HCT116 (cell line): ENCODE results near the gene CDH23. TPM values are rescaled to one million over a fixed set of nuclear protein-coding genes. Genes with fewer than 3 reads are reported as not detected.

Experiments
- ATAC-seq: fragments of 200-7000 bp; cut with Tn5 transposase; 2 replicates; pipeline ENCODE4 v1.9.1; 2020; ENCODE audit warnings: mild to moderate bottlenecking, moderate library complexity
- BruUV-seq: library from RNA; stranded (reverse); fragments of 400-500 nt; replicated peaks from 2 replicates; lab custom pipeline; 2021; lab: Mats Ljungman, UMichigan
- CTCF ChIA-PET: fragments of 300-600 bp; sonication (Branson Sonifier 250); formaldehyde crosslinking; loops from one replicate; lab custom pipeline; 2021; ENCODE audit warnings: antibody characterized with exemption; lab: Charles Lee
- POLR2A ChIA-PET: fragments of 300-600, 350-600 bp; sonication (Branson Sonifier 250); formaldehyde crosslinking; loops from one replicate; lab custom pipeline; 2021; ENCODE audit warnings: antibody characterized with exemption; lab: Charles Lee
- RAD21 ChIA-PET, 2 experiments: fragments of 300-600 bp; sonication (Branson Sonifier 250); formaldehyde crosslinking; loops; one replicate each; lab custom pipeline; 2023; ENCODE audit warnings: low total read pairs in 2 of 2; ENCODE audit not compliant: uncharacterized antibody in 2 of 2, unreplicated experiment in 2 of 2, low non-redundant PET in 1 of 2; lab: Charles Lee
- DNase-seq: peaks from one replicate; pipeline ENCODE4 v3.0.0-alpha.2; 2010; ENCODE audit warnings: low read depth, low spot score
- H2AFZ ChIP-seq: fragments of 200-600 bp; shearing (Covaris generic), sonication (generic); 2 replicates; pipeline ENCODE4 v1.6.1; 2017; ENCODE audit warnings: low read depth, mixed run types, mixed read lengths, antibody characterized with exemption, low read length; ENCODE audit not compliant: poor library complexity, severe bottlenecking
- H3K27ac ChIP-seq: 2 replicates; pipeline ENCODE4 v1.5.1; 2012; ENCODE audit warnings: low read depth, low read length
- H3K27me3 ChIP-seq: fragments of 200-600 bp; sonication (generic); 2 replicates; pipeline ENCODE4 v1.6.1; 2016; ENCODE audit warnings: mixed run types, low read length, mixed read lengths; ENCODE audit not compliant: insufficient read depth
- H3K36me3 ChIP-seq, 2 experiments: fragments of 200-500 bp in 1 of 2; fragments of 200-600 bp in 1 of 2; sonication (Bioruptor generic) in 1 of 2; sonication (generic) in 1 of 2; 2 replicates each; pipeline versions ENCODE4 v1.5.1 to v1.6.1; 2014 to 2016; ENCODE audit warnings: low read length in 2 of 2, inconsistent platforms in 1 of 2, mixed read lengths in 1 of 2, mixed run types in 1 of 2; ENCODE audit not compliant: insufficient read depth in 2 of 2, control insufficient read depth in 1 of 2
- H3K4me1 ChIP-seq, 2 experiments: fragments of 200-600 bp in 1 of 2; sonication (generic) in 1 of 2; 2 replicates each; pipeline versions ENCODE4 v1.5.1 to v1.6.1; 2012 to 2017; ENCODE audit warnings: low read length in 2 of 2, inconsistent platforms in 1 of 2, mild to moderate bottlenecking in 1 of 2, mixed read lengths in 1 of 2, mixed run types in 1 of 2, moderate library complexity in 1 of 2; ENCODE audit not compliant: insufficient read depth in 2 of 2, control insufficient read depth in 1 of 2
- H3K4me2 ChIP-seq: fragments of 200-600 bp; sonication (generic); 2 replicates; pipeline ENCODE4 v1.6.1; 2017; ENCODE audit warnings: mixed run types, low read length, mixed read lengths
- H3K4me3 ChIP-seq, 2 experiments: fragments of 200-600 bp in 1 of 2; sonication (generic) in 1 of 2; replicated peaks in 1 of 2; 2 replicates each; pipeline ENCODE4 v1.5.1; 2011 to 2016; ENCODE audit warnings: low read length in 2 of 2, control low read depth in 1 of 2, low read depth in 1 of 2, mild to moderate bottlenecking in 1 of 2, mixed read lengths in 1 of 2, mixed run types in 1 of 2
- H3K79me2 ChIP-seq: fragments of 200-600 bp; sonication (generic); 2 replicates; pipeline ENCODE4 v1.6.1; 2017; ENCODE audit warnings: mild to moderate bottlenecking, mixed run types, low read length, moderate library complexity, mixed read lengths; ENCODE audit not compliant: insufficient read depth
- H3K9ac ChIP-seq: fragments of 200-600 bp; sonication (generic); 2 replicates; pipeline ENCODE4 v1.6.1; 2016; ENCODE audit warnings: low read length, mixed read lengths
- H3K9me2 ChIP-seq: fragments of 200-600 bp; sonication (generic), shearing (Covaris generic); 2 replicates; pipeline ENCODE4 v1.6.1; 2017; ENCODE audit warnings: mixed run types, mild to moderate bottlenecking, moderate library complexity; ENCODE audit not compliant: insufficient read depth
- H3K9me3 ChIP-seq, 2 experiments: fragments of 200-500 bp in 1 of 2; fragments of 200-600 bp in 1 of 2; sonication (Bioruptor generic) in 1 of 2; sonication (generic) in 1 of 2; 2 replicates each; pipeline ENCODE4 v1.6.1; 2014 to 2017; ENCODE audit warnings: low read length in 2 of 2, mixed read lengths in 2 of 2, inconsistent platforms in 1 of 2, low read depth in 1 of 2, mild to moderate bottlenecking in 1 of 2, mixed run types in 1 of 2, moderate library complexity in 1 of 2; ENCODE audit not compliant: control insufficient read depth in 1 of 2, insufficient read depth in 1 of 2
- H4K20me1 ChIP-seq: fragments of 200-600 bp; sonication (generic), shearing (Covaris generic); 2 replicates; pipeline ENCODE4 v1.6.1; 2017; ENCODE audit warnings: mixed run types, mild to moderate bottlenecking, moderate library complexity; ENCODE audit not compliant: insufficient read depth
- EZH2 ChIP-seq: fragments of 200-600 bp; sonication (generic); IDR thresholded peaks from 2 replicates; pipeline ENCODE4 v1.6.1; 2017; ENCODE audit warnings: antibody characterized with exemption, mixed run types
- EZH2phosphoT487 ChIP-seq: fragments of 200-600 bp; IDR thresholded peaks from 2 replicates; pipeline ENCODE4 v1.6.1; 2018; ENCODE audit warnings: antibody characterized with exemption, borderline replicate concordance
- SIN3A ChIP-seq: IDR thresholded peaks from 2 replicates; pipeline ENCODE4 v1.6.1; 2012; ENCODE audit warnings: low read depth
- SP1 ChIP-seq: IDR thresholded peaks from 2 replicates; pipeline ENCODE4 v1.6.1; 2012; ENCODE audit warnings: low read depth
- YY1 ChIP-seq: IDR thresholded peaks from 2 replicates; pipeline ENCODE4 v1.6.1; 2011; ENCODE audit warnings: low read length, low read depth, moderate library complexity, mild to moderate bottlenecking; ENCODE audit not compliant: insufficient replicate concordance; ENCODE audit errors: extremely low read depth
- ZFX ChIP-seq: fragments of 450-650 bp; IDR thresholded peaks from 2 replicates; pipeline ENCODE4 v1.6.1; 2017
- ZNF274 ChIP-seq: fragments of 200-500 bp; sonication (Bioruptor generic); IDR thresholded peaks from 2 replicates; pipeline ENCODE4 v1.6.1; 2014; ENCODE audit warnings: mild to moderate bottlenecking, low read depth, low read length, inconsistent platforms
- intact Hi-C: fragments of 100-400 bp; cut with micrococcal nuclease; formaldehyde crosslinking; loops from 2 replicates; pipeline ENCODE4 v1.10.0; 2022
- total RNA-seq: library from RNA; stranded (reverse); gene quantifications from one replicate; pipeline ENCODE4 v1.2.1, GENCODE V29; 2021; ENCODE audit not compliant: unreplicated experiment
- TF ChIP-seq, protein P1 (sequence below): IDR thresholded peaks from 2 replicates; pipeline ENCODE4 v1.6.1; 2012; ENCODE audit warnings: low read depth
- TF ChIP-seq, protein P2 (sequence below): IDR thresholded peaks from 2 replicates; pipeline ENCODE4 v1.6.1; 2012
- TF ChIP-seq, protein P3 (sequence below): IDR thresholded peaks from 2 replicates; pipeline ENCODE4 v1.6.1; 2011; ENCODE audit warnings: mild to moderate bottlenecking, low read length, moderate library complexity; ENCODE audit not compliant: insufficient replicate concordance; ENCODE audit errors: extremely low read depth

CDH23 gene
- total RNA-seq, 1 experiment from 2014 or later: not detected

DNA sequence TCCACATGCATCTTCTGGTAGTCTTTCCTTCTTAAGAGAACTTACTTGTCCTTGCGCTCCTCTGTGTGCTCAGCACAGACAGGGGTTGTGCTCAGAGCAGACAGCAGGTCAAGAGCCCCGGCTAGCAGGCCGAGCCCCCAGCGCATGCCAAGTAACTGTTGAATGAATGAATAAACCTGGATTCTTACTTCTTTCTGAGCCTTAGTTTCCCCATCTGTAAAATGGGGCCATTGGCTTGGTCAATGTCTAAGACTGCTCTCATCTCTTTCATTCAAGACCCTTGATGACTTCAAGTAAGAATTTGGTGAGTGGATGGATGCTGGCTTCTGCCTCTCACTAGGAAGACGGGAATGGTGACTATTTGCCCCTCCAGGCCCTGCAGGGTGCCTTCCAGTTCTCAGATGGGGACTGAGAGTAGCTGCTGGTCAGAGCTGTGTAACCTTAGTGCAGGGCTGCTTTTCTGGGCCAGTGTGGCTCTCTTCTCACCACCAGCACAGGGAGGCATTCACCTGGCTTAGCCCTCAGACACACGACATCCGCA lies 78.1 kb downstream of the CDH23 start:
- BruUV-seq: no TSS peak
- POLR2A ChIA-PET: no interaction called here

More for the DNA sequence above, 78.1 kb downstream of the CDH23 start:
- H3K36me3 ChIP-seq: no peaks in the 10 kb centered on the region
- no peak overlapping the region for H2AFZ ChIP-seq
- H3K4me2 ChIP-seq: no peak overlapping the region
- no peaks in the 10 kb centered on the region for H4K20me1 ChIP-seq
- H3K9ac ChIP-seq: no peak overlapping the region
- intact Hi-C loops: no loop called here
- H3K9me2 ChIP-seq: no peaks in the 10 kb centered on the region
- no peaks in the 10 kb centered on the region for H3K79me2 ChIP-seq
- H3K4me1 ChIP-seq: no peaks in the 10 kb centered on the region
- H3K9me3 ChIP-seq: no peaks in the 10 kb centered on the region
- ATAC-seq (no peak), DNase-seq (no peak)
- peaks cover 19% of the 10 kb centered on the region for H3K27me3 ChIP-seq
- ChIA-PET CTCF (no interaction called here), RAD21 (no interaction called here)
- no peak for TF ChIP-seq SIN3A
- no peak for TF ChIP-seq EZH2
- TF ChIP-seq, protein P1, sequence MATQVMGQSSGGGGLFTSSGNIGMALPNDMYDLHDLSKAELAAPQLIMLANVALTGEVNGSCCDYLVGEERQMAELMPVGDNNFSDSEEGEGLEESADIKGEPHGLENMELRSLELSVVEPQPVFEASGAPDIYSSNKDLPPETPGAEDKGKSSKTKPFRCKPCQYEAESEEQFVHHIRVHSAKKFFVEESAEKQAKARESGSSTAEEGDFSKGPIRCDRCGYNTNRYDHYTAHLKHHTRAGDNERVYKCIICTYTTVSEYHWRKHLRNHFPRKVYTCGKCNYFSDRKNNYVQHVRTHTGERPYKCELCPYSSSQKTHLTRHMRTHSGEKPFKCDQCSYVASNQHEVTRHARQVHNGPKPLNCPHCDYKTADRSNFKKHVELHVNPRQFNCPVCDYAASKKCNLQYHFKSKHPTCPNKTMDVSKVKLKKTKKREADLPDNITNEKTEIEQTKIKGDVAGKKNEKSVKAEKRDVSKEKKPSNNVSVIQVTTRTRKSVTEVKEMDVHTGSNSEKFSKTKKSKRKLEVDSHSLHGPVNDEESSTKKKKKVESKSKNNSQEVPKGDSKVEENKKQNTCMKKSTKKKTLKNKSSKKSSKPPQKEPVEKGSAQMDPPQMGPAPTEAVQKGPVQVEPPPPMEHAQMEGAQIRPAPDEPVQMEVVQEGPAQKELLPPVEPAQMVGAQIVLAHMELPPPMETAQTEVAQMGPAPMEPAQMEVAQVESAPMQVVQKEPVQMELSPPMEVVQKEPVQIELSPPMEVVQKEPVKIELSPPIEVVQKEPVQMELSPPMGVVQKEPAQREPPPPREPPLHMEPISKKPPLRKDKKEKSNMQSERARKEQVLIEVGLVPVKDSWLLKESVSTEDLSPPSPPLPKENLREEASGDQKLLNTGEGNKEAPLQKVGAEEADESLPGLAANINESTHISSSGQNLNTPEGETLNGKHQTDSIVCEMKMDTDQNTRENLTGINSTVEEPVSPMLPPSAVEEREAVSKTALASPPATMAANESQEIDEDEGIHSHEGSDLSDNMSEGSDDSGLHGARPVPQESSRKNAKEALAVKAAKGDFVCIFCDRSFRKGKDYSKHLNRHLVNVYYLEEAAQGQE: no peak
- TF ChIP-seq, protein P2, sequence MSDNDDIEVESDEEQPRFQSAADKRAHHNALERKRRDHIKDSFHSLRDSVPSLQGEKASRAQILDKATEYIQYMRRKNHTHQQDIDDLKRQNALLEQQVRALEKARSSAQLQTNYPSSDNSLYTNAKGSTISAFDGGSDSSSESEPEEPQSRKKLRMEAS: no peak
- no peak for TF ChIP-seq ZFX
- no peak for TF ChIP-seq SP1
- no peak for TF ChIP-seq ZNF274
- TF ChIP-seq, protein P3, sequence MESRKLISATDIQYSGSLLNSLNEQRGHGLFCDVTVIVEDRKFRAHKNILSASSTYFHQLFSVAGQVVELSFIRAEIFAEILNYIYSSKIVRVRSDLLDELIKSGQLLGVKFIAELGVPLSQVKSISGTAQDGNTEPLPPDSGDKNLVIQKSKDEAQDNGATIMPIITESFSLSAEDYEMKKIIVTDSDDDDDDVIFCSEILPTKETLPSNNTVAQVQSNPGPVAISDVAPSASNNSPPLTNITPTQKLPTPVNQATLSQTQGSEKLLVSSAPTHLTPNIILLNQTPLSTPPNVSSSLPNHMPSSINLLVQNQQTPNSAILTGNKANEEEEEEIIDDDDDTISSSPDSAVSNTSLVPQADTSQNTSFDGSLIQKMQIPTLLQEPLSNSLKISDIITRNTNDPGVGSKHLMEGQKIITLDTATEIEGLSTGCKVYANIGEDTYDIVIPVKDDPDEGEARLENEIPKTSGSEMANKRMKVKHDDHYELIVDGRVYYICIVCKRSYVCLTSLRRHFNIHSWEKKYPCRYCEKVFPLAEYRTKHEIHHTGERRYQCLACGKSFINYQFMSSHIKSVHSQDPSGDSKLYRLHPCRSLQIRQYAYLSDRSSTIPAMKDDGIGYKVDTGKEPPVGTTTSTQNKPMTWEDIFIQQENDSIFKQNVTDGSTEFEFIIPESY: no peak
- TF ChIP-seq YY1: no peak
- TF ChIP-seq EZH2phosphoT487: no peak
- H3K4me3 ChIP-seq: no peak overlapping the region
- H3K27ac ChIP-seq: no peak overlapping the region
